HG02759 (cell line): ENCODE results near the gene CYCS.
"Not testable (repeated sequence)": the region's sequence is repeated elsewhere in the genome, so short reads cannot be mapped to it uniquely, and the experiment has no call there.

Experiments used
- ATAC-seq: cut with Tn5 transposase; IDR thresholded peaks from one replicate; pipeline ENCODE4 v1.9.1; 2021; ENCODE audit warnings: mild to moderate bottlenecking, moderate library complexity; ENCODE audit not compliant: unreplicated experiment

Gene CYCS

DNA sequence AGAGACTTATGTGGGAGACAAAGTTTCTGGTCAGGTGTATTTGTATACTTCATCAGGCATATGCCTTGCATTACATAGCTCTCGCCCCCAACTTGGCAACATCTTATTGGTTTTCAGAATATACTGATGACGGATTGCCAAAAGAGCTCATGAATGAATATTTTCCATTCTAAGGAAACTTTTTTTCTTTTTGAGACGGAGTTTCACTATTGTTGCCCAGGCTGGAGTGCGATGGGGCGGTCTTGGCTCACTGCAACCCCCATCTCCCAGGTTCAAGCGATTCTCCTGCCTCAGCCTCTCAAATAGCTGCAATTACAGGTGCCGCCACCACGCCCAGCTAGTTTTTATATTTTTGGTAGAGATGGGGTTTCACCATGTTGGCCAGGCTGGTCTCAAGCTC is 6.0 kb downstream of the CYCS start:
- ATAC-seq, result no peak

DNA sequence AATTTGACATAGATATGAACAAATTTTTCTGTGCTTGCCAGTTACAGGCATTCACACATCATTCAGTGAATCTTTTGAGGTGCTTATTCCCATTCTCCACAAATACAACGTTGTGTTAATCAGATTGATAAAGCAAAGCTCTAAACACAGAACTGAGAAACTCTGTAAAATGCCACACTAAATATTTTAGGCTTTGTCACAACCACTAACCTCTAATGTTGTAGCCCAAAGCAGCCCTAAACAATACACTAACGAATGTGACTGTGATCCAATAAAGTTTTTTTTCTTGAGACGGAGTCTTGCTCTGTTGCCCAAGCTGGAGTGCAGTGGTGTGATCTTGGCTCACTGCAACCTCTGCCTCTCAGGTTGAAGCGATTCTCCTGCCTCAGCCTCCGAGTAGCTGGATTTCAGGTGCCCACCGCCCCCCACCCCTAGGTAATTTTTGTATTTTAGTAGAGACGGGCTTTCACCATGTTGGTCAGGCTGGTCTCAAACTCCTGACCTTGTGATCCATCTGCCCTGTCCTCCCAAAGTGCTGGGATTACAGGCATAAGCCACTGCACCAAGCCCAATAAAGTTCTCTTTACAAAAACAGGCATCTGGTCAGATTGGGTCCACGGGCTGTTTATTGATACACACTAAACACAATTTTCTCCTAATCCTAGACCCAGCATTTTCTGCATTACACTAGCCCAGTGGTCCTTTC is 6.9 kb downstream of the CYCS start:
- ATAC-seq, result peak; percentile 29

DNA sequence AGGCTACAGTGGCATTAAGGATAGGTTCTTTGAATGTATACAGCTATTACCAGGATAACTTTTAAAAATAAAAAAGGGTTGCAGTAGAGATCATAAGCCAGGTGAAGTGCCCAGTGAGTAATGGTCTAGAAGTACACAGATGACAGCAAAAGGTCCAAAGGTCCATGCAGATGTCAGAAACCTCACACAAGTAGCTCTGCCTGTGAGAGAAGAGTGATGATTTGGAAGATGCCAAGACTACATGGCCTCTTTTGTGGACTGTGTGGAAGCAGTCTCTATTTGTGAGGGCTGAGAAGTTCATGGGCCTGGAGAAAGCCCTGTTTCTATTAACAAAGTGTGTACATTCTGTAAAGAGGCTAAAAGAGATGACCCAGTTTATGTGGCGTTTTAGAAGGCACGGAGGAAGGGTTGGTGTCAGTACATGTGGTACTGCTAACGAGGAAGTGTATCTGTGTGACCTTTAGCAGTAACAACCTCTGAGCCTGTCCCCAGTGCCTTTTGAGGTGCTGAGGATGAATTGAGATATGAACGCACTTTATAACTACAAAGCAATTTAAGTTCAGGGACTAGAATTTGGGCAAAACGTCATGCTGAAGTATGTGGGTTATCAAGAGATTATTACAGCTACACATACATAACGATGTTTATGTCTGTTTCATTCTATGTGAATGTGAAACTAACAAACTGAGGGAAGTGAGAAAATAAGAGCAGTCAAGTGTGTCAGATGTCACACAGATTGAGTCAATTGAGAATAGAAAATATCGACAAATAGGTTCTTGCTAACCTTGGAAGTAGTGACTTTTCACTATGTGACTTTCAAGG is 7.6 kb downstream of the CYCS start:
- peak; percentile 88 for ATAC-seq

DNA sequence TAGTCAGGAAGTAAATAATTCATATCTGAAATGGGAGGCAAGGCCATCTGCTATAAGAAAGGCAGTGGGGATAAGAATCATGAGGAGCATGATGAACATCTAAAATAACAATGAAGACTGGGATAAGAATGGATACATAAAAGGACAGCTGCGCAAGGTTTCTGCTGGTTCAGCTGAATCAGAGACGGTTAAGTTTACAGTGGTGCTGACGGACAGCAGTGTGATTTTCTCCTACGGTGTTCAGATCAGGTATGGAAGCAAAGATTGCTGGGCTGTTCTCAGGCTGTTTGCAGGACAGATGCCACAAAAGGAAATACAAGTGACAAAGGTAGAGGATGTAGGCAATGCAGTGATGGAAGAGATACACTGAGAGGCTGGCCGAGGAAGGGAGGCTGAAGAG is 8.4 kb downstream of the CYCS start:
- ATAC-seq, result no peak

DNA sequence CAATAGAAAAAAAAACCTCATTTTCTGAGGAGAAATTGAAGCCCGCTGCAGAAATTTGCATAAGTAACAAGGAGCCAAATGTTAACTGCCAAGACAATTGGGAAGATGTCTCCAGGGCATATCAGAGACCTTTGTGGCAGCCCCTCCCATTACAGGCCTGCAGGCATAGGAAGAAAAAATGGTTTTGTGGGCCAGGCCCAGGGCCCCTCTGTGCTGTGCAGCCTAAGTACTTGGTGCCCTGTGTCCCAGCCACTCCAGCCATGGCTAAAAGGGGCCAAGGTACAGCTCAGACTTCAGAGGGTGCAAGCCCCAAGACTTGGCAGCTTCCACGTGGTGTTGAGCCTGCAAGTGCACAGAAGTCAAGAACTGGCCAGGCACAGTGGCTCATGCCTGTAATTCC is 14.5 kb downstream of the CYCS start:
- ATAC-seq, result not testable (repeated sequence)

DNA sequence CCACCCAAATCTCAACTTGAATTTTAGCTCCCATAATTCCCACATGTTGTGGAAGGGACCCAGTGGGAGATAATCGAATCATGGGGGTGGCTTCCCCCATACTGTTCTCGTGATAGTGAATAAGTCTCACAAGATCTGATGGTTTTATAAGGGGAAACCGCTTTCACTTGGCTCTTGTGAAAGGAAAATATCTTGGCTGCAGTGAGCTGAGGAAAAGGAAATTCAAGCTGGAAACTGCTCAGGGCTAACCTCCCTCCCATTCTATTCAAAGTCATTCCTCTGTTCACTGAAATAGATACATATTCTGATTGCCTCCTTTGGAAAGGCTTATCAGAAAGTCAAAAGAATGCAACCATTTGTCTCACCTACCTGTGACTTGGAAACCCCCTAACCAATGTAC is 15.8 kb downstream of the CYCS start:
- ATAC-seq, result no peak

DNA sequence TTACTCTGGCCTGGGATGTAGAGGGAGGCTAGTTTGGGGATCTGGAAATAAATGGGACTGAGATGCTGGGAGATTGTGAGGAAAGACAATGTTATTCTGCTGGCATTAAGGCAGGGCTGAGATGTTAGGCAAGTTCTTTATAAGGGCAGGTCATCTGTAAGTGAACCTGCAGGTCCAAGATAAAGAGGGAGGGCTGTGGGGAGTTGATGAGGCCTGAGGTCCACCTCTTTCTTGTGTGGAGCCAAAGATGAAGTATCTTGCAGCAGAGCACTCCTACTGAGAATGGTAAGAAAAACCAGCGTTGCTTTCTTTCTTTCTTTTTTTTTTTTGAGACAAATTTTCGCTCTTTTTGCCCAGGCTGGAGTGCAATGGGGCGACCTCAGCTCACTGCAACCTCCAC is 19.1 kb downstream of the CYCS start:
- no peak for ATAC-seq

DNA sequence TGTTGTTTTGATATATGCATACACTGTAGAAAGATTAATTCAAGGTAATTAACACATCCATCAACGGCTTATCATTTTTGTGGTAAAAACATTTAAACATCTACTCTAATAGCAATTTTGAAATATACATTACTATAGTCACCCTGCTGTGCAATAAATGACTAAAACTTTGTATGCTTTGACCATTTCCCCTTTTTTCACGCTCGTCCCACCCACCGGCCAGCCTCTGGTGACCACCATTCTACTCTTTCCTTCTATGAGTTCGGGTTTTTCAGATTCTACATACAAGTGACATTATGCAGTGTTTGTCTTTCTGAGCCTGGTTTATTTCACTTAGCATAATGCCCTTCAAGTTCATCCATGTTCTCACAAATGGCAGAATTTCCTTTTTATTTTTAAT is 21.3 kb downstream of the CYCS start:
- no peak for ATAC-seq

DNA sequence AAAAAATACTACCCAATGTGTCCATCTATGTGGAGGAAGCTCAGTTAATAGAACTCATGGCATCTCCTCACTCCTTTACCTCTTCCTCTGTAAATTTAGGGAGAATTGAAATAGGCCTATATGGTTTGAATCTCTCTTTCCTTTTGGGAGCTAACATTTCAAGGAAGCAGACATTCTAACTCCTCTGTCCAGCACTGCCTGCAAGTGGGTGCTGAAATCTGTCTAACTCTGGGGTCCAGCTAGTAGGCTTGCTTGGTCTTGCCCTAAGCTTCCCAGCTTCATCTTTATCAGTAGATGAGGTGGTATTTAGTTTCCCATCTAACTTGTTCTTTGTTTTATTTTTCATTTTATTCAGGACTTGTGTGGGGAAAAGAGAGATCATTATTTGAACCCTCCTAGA is 23.2 kb downstream of the CYCS start:
- no peak for ATAC-seq

DNA sequence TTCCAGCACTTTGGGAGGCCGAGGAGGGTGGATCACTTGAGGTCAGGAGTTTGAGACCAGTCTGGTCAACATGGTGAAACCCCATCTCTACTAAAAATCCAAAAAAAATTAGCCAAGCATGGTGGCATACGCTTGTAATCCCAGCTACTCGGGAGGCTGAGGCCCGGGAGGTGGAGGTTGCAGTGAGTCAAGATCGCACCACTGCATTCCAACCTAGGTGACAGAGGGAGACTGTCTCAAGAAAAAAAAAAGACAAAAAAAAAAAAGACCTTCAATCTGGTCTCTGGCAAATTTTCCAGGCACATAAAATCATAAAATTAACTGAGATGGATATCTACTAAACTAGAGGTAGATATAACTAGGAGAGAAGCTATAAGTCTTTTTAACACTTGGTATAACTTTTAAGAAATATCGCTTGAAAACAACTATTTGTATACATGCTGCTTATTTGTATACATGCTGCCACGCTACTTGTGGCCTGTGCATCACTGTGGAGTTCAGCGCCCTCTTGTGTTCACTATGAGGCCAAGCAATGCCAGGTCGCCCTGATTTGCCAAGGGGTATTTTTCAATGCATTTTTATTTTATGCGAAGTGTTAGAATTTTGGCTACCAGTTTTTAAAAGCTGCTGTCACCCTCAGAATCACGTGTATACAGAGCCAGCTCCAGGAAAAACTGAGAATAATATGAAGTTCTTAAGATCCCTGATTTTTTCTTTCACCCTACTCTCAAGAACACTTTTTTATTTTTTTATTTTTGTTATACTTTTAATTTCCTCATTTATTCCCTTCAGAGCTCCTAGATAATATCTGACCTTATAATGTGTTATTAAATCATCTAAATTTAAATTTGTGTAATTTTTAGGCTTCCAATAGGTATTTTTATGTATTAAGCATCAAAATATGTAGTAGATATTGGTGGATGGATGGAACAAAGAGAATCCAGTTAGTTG is 26.7 kb downstream of the CYCS start:
- ATAC-seq, result no peak

DNA sequence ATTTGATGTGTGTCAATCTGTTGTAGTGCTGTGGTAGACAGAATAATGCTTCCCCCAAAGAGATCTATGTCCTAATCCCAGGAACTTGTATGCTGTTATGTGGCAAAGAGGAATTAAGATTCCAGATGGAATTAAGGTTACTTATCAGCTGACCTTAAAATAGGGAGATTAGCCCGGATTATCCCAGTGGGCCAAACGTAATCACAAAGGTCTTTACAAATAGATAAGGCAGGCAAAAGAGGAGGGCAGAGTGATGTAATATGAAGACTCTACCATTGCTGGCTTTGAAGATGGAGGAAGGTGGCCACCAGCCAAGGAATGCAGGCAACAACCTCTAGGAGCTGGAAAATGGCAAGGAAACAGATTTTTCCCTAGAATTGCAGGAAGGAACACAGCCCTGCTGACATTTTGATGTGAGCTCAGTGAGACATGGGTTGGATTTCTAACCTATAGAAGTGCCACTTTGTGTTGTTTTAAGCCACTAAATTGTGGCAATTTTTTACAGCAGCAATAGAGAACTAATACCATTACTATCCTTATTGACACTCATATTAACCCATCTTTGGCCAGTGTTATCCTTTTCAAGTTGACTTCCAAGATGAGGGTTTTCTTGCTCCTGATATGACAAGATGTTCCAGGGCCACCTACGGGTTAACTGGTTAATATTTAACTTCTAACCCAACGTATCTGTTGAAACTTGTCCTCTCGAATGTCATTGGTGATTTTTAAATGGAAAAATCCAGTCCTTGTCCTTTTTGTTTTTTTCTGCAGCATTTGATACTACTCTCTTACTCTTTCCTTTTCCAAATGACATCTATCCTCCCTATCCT is 29.3 kb downstream of the CYCS start:
- no peak for ATAC-seq

DNA sequence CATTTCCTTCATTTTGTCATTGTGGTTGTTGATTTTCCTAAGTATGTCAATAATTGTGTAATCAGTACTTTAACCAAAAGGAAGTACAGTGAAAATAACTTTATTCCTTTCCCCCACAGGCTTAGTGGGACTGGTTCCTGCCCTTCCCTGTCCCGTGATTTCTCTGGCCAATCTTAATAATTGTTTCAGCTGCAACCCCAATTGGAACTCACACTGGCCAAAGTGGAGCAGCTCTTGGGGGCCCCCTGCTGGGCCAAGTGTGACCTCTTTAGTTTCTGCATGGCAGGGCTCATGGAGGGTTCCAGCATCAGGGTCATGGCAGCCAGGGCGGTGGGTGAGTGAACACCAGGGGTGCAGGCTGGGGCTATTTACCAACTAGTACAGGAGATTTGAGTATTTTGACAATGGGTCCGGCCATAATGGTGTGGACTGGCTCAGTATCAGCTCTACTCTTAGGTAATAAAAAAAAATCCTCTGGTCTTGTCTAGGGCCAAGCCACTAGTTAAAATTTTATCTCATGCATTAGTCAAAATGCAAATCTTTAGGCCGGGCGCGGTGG is 31.7 kb downstream of the CYCS start:
- peak; percentile 79 for ATAC-seq

DNA sequence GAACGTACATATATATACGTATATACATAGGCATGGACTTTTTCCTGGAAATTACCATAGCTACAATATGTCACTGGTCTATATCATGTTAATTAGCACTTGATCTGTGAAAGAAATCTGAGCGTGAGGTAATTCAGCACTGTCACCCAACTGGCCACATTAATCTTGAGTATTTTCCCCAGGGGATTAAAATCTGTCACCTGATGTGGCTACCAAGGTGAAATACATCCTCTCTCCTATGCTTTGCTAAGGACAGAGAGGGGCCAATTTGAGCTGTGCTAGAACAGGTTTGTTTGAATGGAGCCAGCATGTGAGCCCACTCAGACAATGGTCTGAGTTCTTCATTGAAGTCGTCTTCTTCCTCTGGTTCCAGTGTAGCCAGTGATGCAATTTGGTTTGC is 33.3 kb downstream of the CYCS start:
- ATAC-seq, result no peak

DNA sequence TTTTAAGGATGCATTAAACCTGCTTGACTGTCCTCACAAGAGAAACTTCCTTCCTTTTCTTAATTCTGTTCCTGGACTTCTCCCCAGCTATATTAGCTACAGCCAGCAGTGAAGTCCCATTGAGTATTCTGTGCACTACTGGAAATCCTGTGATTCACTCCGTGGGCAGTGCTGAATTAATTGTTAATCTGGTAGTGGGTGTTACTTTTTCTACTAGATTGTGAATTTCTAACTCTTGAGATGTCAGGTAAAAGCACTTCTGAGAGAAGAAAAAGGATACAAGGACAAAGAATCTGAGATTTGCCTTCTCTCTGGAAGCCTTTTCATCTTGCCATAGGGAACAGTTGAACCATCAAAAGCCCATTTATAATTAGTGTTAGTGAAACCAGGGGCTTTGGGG is 33.9 kb downstream of the CYCS start:
- ATAC-seq, result no peak

DNA sequence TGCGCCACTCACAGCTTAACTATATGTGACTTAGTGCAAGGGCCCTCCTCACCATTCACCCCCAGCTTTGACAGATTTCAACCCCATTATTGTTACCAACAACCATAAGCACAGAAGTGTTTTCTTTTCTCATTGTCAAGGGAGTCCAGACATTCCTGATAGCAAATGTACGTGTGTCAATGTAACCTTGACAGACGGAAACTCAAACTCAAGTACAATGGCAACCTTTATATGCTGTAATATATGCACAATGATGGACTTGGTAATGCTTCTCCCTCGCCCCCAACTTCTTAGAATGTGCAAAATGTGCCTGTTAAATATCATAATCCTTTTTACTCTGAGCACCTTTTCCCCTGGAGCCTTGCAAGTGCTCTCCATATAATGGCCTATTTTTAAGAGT is 34.7 kb downstream of the CYCS start:
- ATAC-seq, result no peak

DNA sequence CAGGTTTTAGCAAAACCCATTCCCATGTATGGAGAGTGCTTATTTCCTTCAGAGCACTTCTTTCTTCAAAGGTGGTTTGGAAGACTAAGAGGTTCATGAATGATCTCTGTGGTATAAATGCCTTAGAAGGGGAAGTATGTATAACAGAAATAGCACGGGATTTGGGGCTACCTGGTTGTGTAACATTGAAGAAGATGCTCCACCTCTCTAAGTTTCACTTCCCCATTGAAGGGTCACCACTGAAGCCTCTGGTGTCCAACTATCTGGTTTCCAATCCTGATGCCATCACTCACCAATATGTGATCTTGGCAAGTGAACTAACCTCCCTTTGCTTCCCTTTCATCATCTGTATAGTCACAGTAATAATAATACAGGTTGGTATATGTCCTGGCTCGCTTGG is 37.2 kb downstream of the CYCS start:
- ATAC-seq, result peak; percentile 96

DNA sequence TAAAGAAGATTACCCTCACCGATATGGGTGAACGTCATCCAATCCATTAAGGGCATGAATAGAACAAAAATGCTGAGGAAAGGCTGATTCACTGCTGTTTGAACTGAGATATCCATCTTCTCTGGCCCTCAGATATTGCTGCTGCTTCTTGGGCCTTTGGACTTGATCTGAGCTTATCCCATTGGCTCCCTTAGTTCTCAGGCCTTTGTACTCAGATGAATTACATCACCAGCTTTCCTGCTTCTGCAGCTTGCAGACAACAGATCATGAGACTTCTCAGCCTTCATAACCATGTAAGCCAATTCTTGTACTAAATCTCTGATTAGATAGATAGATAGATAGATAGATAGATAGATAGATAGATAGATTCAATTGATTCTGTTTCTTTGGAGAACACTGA is 40.2 kb downstream of the CYCS start:
- no peak for ATAC-seq

DNA sequence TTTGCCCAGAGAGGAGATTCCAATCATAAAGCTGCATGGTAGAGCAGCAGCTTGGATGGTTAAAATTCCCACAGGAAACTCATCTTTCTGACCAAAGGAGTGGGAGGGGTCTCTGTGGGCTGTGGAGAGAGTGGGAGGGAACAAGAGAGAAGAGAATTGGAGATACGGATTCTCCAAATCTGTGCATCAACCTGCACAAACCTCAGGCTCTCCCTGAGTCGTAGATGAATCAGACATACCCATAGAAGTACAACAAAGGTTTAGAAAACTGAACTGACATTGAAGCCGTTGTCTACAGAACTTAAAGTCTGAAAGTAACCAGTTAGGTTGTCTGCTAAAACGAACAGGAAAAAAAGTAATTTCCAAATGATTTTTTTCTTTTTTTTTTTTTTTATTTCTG is 41.9 kb downstream of the CYCS start:
- no peak for ATAC-seq

DNA sequence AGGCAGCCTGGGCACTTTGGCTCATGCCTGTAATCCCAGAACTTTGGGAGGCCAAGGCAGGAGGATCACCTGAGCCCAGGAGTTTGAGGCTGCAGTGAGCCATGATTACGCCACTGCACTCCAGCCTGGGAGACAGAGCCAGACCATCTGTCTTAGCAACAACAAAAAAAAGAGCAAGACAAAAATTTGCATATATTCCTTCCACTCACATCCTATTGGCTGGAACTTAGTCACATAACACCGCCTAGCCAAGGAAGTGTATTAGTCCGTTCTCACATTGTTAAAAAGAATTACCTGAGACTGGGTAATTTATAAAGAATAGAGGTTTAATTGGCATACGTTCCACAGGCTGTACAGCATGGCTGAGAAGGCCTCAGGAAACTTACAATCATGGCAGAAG is 43.0 kb downstream of the CYCS start:
- not testable (repeated sequence) for ATAC-seq

DNA sequence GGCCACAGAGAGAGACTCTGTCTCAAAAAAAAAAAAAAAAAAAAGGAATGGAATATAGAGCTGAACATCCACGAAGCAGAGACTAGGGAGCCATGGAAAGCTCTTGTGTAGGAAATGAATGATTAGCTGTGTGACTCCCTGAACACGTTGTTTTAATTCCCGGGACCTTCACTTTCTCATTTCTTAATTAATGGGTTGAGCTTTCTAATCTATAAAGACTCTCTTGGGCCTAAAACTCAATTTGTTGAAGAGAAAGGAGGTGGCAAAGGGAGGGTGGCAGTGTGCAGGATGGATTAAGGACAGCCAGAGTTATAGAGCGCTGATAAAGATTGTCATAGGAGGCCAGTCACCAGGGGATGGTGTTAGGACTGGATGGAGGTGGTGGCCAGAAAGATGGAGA is 48.0 kb downstream of the CYCS start:
- ATAC-seq, result no peak
